K562 (cell line): ENCODE data around the gene C17orf114.

ENCODE experiments used
- CBX2 ChIP-seq: fragments of 200-600 bp; sonication (generic); IDR thresholded peaks from one replicate; pipeline ENCODE4 v1.6.1; 2012; ENCODE audit warnings: mild to moderate bottlenecking, low read length, inconsistent platforms; ENCODE audit not compliant: insufficient read depth, poor library complexity, severe bottlenecking
- GATA2 ChIP-seq: sonication (generic); formaldehyde crosslinking; IDR thresholded peaks from 2 replicates; pipeline ENCODE4 v1.4.0; 2020; ENCODE audit warnings: mild to moderate bottlenecking, missing genetic modification reagents
- RBM15 ChIP-seq: fragments of 200-400 bp; formaldehyde crosslinking; IDR thresholded peaks from 2 replicates; pipeline ENCODE4 v1.6.1; 2018; ENCODE audit warnings: mild to moderate bottlenecking, low read length, moderate library complexity; ENCODE audit not compliant: insufficient read depth
- SMC3 ChIP-seq: conservative IDR thresholded peaks from 2 replicates; pipeline ENCODE4 v1.6.1; 2011; ENCODE audit warnings: low read depth, low read length, improper control_type of control experiment; ENCODE audit not compliant: insufficient read depth
- TAF9B ChIP-seq: fragments of 450-650 bp; IDR thresholded peaks from 2 replicates; pipeline ENCODE4 v1.6.1; 2018; ENCODE audit warnings: mild to moderate bottlenecking; ENCODE audit not compliant: partially characterized antibody
- TARDBP ChIP-seq: fragments of 450-650 bp; IDR thresholded peaks from 2 replicates; pipeline ENCODE4 v1.6.1; 2016
- ZFPM2 ChIP-seq: fragments of 250-450 bp; sonication (Bioruptor Pico); IDR thresholded peaks from 2 replicates; pipeline ENCODE4 v1.5.1; 2022; ENCODE audit warnings: mild to moderate bottlenecking
- ZNF766 ChIP-seq: fragments of 200-800 bp; sonication (Bioruptor generic); conservative IDR thresholded peaks from 2 replicates; pipeline ENCODE4 v1.6.1; 2016; ENCODE audit warnings: missing genetic modification characterization, missing compliant biosample characterization
- TF ChIP-seq, protein P1 (sequence below): sonication (generic); formaldehyde crosslinking; IDR thresholded peaks from 2 replicates; pipeline ENCODE4 v1.8.0; 2023; ENCODE audit warnings: mild to moderate bottlenecking, missing genetic modification reagents
- TF ChIP-seq, protein P2 (sequence below), 2 experiments: fragments of 450-650 bp in 1 of 2; IDR thresholded peaks; 2 replicates each; pipeline ENCODE4 v1.6.1; 2011 to 2017; ENCODE audit warnings: low read depth in 2 of 2, antibody characterized with exemption in 1 of 2, borderline replicate concordance in 1 of 2, low read length in 1 of 2, mild to moderate bottlenecking in 1 of 2, mixed read lengths in 1 of 2; ENCODE audit not compliant: control insufficient read depth in 1 of 2
- TF ChIP-seq, protein P3 (sequence below), 3 experiments: fragments of 200-800 bp in 1 of 3; sonication (Bioruptor generic) in 1 of 3; sonication (generic) in 1 of 3; formaldehyde crosslinking in 1 of 3; IDR thresholded peaks; 2 replicates each; pipeline versions ENCODE4 v1.6.1 to v1.8.0; 2016 to 2022; ENCODE audit warnings: mild to moderate bottlenecking in 2 of 3, missing compliant biosample characterization in 2 of 3, missing genetic modification characterization in 2 of 3, missing genetic modification reagents in 1 of 3

The C17orf114 gene

DNA sequence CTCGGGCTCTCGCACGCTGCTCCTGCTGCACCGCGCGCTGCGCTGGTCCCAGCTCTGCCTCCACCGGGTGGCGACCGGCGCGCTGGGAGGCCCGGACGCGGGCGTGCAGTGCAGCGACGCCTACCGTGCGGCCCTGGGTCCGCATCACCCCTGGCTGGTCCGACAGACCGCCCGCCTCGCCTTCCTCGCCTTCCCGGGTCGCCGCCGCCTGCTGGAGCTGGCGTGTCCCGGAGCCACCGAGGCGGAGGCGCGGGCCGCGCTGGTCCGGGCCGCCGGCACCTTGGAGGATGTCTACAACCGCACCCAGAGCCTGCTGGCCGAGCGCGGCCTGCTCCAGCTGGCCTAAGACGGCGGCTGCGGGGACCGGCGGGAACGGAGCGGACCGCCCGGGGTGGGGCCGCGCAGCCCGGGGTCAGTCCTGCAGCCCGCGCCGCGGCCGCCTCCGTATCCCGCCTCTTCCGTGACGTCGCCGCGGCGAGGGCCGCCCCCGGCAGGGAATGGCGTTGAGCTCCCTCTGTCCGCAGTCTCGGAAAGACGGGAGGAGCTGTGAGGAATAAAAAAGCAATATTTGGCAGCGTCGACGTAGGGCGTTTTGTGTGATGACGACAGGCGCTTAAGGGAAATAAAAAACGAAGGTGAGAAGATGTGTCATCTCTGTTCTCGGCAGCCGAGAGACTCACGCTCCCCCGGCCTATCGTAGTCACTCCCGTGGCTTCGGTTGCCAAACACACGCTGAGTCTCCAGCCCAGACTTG, 12.0 kb downstream of the C17orf114 start (continued):
- TF ChIP-seq, protein P1, sequence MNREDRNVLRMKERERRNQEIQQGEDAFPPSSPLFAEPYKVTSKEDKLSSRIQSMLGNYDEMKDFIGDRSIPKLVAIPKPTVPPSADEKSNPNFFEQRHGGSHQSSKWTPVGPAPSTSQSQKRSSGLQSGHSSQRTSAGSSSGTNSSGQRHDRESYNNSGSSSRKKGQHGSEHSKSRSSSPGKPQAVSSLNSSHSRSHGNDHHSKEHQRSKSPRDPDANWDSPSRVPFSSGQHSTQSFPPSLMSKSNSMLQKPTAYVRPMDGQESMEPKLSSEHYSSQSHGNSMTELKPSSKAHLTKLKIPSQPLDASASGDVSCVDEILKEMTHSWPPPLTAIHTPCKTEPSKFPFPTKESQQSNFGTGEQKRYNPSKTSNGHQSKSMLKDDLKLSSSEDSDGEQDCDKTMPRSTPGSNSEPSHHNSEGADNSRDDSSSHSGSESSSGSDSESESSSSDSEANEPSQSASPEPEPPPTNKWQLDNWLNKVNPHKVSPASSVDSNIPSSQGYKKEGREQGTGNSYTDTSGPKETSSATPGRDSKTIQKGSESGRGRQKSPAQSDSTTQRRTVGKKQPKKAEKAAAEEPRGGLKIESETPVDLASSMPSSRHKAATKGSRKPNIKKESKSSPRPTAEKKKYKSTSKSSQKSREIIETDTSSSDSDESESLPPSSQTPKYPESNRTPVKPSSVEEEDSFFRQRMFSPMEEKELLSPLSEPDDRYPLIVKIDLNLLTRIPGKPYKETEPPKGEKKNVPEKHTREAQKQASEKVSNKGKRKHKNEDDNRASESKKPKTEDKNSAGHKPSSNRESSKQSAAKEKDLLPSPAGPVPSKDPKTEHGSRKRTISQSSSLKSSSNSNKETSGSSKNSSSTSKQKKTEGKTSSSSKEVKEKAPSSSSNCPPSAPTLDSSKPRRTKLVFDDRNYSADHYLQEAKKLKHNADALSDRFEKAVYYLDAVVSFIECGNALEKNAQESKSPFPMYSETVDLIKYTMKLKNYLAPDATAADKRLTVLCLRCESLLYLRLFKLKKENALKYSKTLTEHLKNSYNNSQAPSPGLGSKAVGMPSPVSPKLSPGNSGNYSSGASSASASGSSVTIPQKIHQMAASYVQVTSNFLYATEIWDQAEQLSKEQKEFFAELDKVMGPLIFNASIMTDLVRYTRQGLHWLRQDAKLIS = peak; percentile 79
- TF ChIP-seq, protein P2, sequence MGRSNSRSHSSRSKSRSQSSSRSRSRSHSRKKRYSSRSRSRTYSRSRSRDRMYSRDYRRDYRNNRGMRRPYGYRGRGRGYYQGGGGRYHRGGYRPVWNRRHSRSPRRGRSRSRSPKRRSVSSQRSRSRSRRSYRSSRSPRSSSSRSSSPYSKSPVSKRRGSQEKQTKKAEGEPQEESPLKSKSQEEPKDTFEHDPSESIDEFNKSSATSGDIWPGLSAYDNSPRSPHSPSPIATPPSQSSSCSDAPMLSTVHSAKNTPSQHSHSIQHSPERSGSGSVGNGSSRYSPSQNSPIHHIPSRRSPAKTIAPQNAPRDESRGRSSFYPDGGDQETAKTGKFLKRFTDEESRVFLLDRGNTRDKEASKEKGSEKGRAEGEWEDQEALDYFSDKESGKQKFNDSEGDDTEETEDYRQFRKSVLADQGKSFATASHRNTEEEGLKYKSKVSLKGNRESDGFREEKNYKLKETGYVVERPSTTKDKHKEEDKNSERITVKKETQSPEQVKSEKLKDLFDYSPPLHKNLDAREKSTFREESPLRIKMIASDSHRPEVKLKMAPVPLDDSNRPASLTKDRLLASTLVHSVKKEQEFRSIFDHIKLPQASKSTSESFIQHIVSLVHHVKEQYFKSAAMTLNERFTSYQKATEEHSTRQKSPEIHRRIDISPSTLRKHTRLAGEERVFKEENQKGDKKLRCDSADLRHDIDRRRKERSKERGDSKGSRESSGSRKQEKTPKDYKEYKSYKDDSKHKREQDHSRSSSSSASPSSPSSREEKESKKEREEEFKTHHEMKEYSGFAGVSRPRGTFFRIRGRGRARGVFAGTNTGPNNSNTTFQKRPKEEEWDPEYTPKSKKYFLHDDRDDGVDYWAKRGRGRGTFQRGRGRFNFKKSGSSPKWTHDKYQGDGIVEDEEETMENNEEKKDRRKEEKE (IDR thresholded peaks at IDR 0.05; ENCODE audit: borderline replicate concordance in 1 of 2, control insufficient read depth in 1 of 2, low read depth in 2 of 2, low read length in 1 of 2) = no peak
- TF ChIP-seq ZNF766 = no peak
- TF ChIP-seq TAF9B = no peak
- TF ChIP-seq RBM15 = no peak
- no peak for TF ChIP-seq CBX2
- TF ChIP-seq GATA2 = no peak
- TF ChIP-seq, protein P3, sequence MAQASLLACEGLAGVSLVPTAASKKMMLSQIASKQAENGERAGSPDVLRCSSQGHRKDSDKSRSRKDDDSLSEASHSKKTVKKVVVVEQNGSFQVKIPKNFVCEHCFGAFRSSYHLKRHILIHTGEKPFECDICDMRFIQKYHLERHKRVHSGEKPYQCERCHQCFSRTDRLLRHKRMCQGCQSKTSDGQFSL (CRISPR knock-in tag; IDR thresholded peaks at IDR 0.05) = 0 out of 2 replicates have a peak, but pooled peaks have one; percentile 44
- TF ChIP-seq, protein P3 (tag; IDR thresholded peaks at IDR 0.05) = no peak
- TF ChIP-seq TARDBP = peak; percentile 80; the same call in 1 of the 2 replicates
- TF ChIP-seq SMC3 = no peak
- no peak for TF ChIP-seq ZFPM2 (CRISPR knock-in tag)
